Loucy (cell line): ENCODE results near the gene GABRG3.

ENCODE experiments used
- CTCF ChIP-seq: fragments of 200-600 bp; sonication (generic); conservative IDR thresholded peaks from 2 replicates; pipeline ENCODE4 v1.5.1; 2014; ENCODE audit warnings: mild to moderate bottlenecking, antibody characterized with exemption, low read length
- EZH2phosphoT487 ChIP-seq: fragments of 200-600 bp; IDR thresholded peaks from 2 replicates; pipeline ENCODE4 v1.6.1; 2018; ENCODE audit warnings: antibody characterized with exemption, mild to moderate bottlenecking, moderate library complexity, borderline replicate concordance

- TF ChIP-seq CTCF (no peak), EZH2phosphoT487 (no peak)
Measured at GRCh38 chr15:27137127-27137526, 166.1 kb downstream of the GABRG3 start.
